HL-60 (cell line): ENCODE data around the gene C2CD4C.
"Not testable (repeated sequence)": the region's sequence is repeated elsewhere in the genome, so short reads cannot be mapped to it uniquely, and the experiment has no call there.

Experiments used
- DNase-seq, 2 experiments: peaks; one replicate each; pipeline ENCODE4 v3.0.0-alpha.2; 2010 to 2020; ENCODE audit warnings: low read depth in 1 of 2, low spot score in 1 of 2
- H3K27ac ChIP-seq: fragments of 250-450 bp; sonication (Bioruptor Pico); replicated peaks from 2 replicates; pipeline ENCODE4 v1.5.1; 2020; ENCODE audit warnings: mild to moderate bottlenecking, moderate library complexity
- H3K27me3 ChIP-seq: fragments of 250-450 bp; sonication (Bioruptor Pico); 2 replicates; pipeline ENCODE4 v1.5.1; 2021; ENCODE audit warnings: mild to moderate bottlenecking, moderate library complexity; ENCODE audit not compliant: insufficient read depth, poor library complexity, severe bottlenecking
- H3K4me3 ChIP-seq: replicated peaks from 2 replicates; pipeline ENCODE4 v1.5.1; 2011; ENCODE audit warnings: mild to moderate bottlenecking, control low read depth, low read length; ENCODE audit not compliant: insufficient read depth
- GABPA ChIP-seq: IDR thresholded peaks from 2 replicates; pipeline ENCODE4 v1.6.1; 2012; ENCODE audit warnings: low read depth
- POLR2AphosphoS5 ChIP-seq: IDR thresholded peaks from 2 replicates; pipeline ENCODE4 v1.6.1; 2012; ENCODE audit warnings: low read depth
- SPI1 ChIP-seq: IDR thresholded peaks from 2 replicates; pipeline ENCODE4 v1.6.1; 2012; ENCODE audit warnings: low read depth, mild to moderate bottlenecking, borderline replicate concordance
- TF ChIP-seq, protein P1 (sequence below): IDR thresholded peaks from 2 replicates; pipeline ENCODE4 v1.6.1; 2012; ENCODE audit warnings: low read depth; ENCODE audit not compliant: insufficient replicate concordance
- TF ChIP-seq, protein P2 (sequence below): IDR thresholded peaks from one replicate; pipeline ENCODE4 v1.5.1; 2011; ENCODE audit warnings: low read length, control low read depth, inconsistent platforms; ENCODE audit not compliant: insufficient read depth

Gene C2CD4C

DNA sequence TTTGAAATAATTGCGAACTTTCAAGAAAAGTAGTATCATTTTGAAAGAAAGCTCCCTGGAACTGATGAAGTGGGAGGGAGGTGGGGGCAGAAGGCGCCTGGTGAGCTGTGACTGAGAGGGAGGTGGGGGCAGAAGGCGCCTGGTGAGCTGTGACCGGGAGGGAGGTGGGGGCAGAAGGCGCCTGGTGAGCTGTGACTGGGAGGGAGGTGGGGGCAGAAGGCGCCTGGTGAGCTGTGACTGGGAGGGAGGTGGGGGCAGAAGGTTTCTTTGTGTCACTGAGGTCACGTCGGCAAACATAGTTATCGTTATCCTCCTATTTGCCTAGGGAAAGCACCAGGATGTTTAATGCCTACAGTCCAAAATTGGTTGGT, 24.2 kb downstream of the C2CD4C start:
- H3K4me3 ChIP-seq, result no peak overlapping the region
- TF ChIP-seq, protein P1, sequence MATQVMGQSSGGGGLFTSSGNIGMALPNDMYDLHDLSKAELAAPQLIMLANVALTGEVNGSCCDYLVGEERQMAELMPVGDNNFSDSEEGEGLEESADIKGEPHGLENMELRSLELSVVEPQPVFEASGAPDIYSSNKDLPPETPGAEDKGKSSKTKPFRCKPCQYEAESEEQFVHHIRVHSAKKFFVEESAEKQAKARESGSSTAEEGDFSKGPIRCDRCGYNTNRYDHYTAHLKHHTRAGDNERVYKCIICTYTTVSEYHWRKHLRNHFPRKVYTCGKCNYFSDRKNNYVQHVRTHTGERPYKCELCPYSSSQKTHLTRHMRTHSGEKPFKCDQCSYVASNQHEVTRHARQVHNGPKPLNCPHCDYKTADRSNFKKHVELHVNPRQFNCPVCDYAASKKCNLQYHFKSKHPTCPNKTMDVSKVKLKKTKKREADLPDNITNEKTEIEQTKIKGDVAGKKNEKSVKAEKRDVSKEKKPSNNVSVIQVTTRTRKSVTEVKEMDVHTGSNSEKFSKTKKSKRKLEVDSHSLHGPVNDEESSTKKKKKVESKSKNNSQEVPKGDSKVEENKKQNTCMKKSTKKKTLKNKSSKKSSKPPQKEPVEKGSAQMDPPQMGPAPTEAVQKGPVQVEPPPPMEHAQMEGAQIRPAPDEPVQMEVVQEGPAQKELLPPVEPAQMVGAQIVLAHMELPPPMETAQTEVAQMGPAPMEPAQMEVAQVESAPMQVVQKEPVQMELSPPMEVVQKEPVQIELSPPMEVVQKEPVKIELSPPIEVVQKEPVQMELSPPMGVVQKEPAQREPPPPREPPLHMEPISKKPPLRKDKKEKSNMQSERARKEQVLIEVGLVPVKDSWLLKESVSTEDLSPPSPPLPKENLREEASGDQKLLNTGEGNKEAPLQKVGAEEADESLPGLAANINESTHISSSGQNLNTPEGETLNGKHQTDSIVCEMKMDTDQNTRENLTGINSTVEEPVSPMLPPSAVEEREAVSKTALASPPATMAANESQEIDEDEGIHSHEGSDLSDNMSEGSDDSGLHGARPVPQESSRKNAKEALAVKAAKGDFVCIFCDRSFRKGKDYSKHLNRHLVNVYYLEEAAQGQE, result no peak
- TF ChIP-seq, protein P2, sequence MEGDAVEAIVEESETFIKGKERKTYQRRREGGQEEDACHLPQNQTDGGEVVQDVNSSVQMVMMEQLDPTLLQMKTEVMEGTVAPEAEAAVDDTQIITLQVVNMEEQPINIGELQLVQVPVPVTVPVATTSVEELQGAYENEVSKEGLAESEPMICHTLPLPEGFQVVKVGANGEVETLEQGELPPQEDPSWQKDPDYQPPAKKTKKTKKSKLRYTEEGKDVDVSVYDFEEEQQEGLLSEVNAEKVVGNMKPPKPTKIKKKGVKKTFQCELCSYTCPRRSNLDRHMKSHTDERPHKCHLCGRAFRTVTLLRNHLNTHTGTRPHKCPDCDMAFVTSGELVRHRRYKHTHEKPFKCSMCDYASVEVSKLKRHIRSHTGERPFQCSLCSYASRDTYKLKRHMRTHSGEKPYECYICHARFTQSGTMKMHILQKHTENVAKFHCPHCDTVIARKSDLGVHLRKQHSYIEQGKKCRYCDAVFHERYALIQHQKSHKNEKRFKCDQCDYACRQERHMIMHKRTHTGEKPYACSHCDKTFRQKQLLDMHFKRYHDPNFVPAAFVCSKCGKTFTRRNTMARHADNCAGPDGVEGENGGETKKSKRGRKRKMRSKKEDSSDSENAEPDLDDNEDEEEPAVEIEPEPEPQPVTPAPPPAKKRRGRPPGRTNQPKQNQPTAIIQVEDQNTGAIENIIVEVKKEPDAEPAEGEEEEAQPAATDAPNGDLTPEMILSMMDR, result no peak

DNA sequence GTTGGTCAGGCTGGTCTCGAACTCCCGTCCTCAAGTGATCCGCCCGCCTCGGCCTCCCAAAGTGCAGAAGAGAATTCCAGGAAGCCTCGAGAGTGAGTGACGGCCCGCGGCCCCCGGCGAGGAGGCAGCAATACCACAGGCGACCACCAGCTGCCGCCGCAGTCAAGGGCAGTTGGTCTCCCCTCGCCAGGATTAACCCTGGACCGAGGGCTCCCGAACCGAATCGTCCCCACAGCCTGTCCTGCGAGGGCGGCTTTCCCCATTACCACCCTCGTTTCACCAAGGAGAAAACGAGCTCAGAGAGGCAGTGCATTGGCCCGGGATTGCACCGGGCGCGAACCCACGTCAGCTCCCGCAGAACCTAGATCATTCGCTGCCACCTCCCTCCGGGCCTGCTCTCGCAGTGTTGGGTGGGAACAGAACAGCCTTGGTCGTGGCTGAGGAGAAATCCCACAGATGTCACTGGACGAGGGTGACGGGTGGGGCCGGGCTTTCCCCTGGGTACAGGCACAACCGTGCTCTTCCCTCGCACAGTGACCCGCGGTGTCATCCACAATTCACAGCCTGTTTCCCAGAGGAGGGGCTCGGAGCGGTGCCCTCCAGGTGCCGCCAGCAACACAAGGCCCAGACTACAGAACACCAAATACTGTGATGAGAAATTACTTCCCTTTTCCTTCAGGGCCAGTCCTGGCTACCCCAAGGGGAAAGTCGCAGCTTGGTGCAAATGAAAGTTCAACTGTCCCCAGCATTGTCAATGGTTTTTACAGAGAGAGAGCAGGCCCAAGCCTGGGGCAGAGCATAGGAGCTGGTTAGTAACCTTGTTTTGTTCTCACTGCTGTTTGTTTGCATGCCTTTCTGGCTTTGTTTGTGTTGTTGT, 24.8 kb downstream of the C2CD4C start:
- no peak for DNase-seq
- Histone ChIP-seq H3K27ac (no peak overlapping the region), H3K27me3 (peaks cover 8% of the 10 kb centered on the region), H3K4me3 (no peak overlapping the region)
- TF ChIP-seq, protein P1, result no peak
- TF ChIP-seq GABPA (no peak), SPI1 (no peak), POLR2AphosphoS5 (no peak)
- TF ChIP-seq, protein P2, result no peak

More for the DNA sequence above, 24.2 kb downstream of the C2CD4C start:
- DNase-seq, result no peak
- H3K27me3 ChIP-seq, result peaks cover 8% of the 10 kb centered on the region
- H3K27ac ChIP-seq, result no peak overlapping the region

GRCh38 chr19:383040-383439, 25.9 kb downstream of the C2CD4C start:
- Histone ChIP-seq H3K4me3 (no peak overlapping the region), H3K27ac (no peak overlapping the region), H3K27me3 (peaks cover 8% of the 10 kb centered on the region)
- TF ChIP-seq, protein P2, result no peak
- no peak for TF ChIP-seq SPI1
- TF ChIP-seq GABPA, result no peak
- TF ChIP-seq, protein P1, result no peak
- no peak for TF ChIP-seq POLR2AphosphoS5
- no peak for DNase-seq

- H3K4me3 ChIP-seq, H3K27me3 ChIP-seq, DNase-seq, H3K27ac ChIP-seq: not testable (repeated sequence)
These were observed 26.4 kb downstream of the C2CD4C start for GRCh38 chr19:382578-382977.

DNA sequence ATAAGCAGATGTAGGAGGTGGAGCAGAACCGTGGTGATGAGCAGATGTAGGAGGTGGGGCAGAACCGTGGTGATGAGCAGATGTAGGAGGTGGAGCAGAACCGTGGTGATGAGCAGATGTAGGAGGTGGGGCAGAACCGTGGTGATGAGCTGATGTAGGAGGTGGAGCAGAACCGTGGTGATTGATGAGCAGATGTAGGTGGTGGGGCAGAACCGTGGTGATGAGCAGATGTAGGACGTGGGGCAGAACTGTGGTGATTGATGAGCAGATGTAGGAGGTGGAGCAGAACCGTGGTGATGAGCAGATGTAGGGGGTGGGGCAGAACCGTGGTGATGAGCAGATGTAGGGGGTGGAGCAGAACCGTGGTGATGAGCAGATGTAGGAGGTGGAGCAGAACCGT, 27.0 kb downstream of the C2CD4C start:
- not testable (repeated sequence) for DNase-seq, H3K27ac ChIP-seq, H3K27me3 ChIP-seq, H3K4me3 ChIP-seq

- H3K27ac ChIP-seq, DNase-seq, H3K27me3 ChIP-seq, H3K4me3 ChIP-seq: not testable (repeated sequence)
These were observed 28.2 kb downstream of the C2CD4C start for GRCh38 chr19:380618-381219.
